Measurements from ENCODE around the gene UPK1A. TPM values are rescaled to one million over a fixed set of nuclear protein-coding genes. Genes with fewer than 3 reads are reported as not detected.

Gene UPK1A
- total and polyA plus RNA-seq, 9 of the 15 experiments (the other 6 are each of a cell fraction or from before 2014, with no cell fraction given) = 0.06 to 0.13 TPM; not detected in 7

- TF ChIP-seq, protein P1, sequence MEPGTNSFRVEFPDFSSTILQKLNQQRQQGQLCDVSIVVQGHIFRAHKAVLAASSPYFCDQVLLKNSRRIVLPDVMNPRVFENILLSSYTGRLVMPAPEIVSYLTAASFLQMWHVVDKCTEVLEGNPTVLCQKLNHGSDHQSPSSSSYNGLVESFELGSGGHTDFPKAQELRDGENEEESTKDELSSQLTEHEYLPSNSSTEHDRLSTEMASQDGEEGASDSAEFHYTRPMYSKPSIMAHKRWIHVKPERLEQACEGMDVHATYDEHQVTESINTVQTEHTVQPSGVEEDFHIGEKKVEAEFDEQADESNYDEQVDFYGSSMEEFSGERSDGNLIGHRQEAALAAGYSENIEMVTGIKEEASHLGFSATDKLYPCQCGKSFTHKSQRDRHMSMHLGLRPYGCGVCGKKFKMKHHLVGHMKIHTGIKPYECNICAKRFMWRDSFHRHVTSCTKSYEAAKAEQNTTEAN (CRISPR knock-in tag; IDR thresholded peaks at IDR 0.05) = no peak
- no peak for TF ChIP-seq CTBP1 (IDR thresholded peaks at IDR 0.05; ENCODE audit: borderline replicate concordance)
- peak; percentile 96 for TF ChIP-seq CREM (IDR thresholded peaks at IDR 0.05; ENCODE audit: low read depth)
- TF ChIP-seq ZNF436 (CRISPR knock-in tag; IDR thresholded peaks at IDR 0.05) = no peak
- TF ChIP-seq ZNF263 (CRISPR knock-in tag; IDR thresholded peaks at IDR 0.05; ENCODE audit: borderline replicate concordance) = no peak
- no peak for TF ChIP-seq ZNF197 (CRISPR knock-in tag; IDR thresholded peaks at IDR 0.05; ENCODE audit: low read depth)
- TF ChIP-seq SMARCC2 (IDR thresholded peaks at IDR 0.05; ENCODE audit: low read depth) = no peak
- TF ChIP-seq, protein P2, sequence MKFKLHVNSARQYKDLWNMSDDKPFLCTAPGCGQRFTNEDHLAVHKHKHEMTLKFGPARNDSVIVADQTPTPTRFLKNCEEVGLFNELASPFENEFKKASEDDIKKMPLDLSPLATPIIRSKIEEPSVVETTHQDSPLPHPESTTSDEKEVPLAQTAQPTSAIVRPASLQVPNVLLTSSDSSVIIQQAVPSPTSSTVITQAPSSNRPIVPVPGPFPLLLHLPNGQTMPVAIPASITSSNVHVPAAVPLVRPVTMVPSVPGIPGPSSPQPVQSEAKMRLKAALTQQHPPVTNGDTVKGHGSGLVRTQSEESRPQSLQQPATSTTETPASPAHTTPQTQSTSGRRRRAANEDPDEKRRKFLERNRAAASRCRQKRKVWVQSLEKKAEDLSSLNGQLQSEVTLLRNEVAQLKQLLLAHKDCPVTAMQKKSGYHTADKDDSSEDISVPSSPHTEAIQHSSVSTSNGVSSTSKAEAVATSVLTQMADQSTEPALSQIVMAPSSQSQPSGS (CRISPR knock-in tag; IDR thresholded peaks at IDR 0.05) = no peak
- no peak for TF ChIP-seq ZBTB33 (CRISPR knock-in tag; IDR thresholded peaks at IDR 0.05)
- no peak for TF ChIP-seq HDAC1 (IDR thresholded peaks at IDR 0.05)
- TF ChIP-seq CEBPB (tag; IDR thresholded peaks at IDR 0.05) = no peak
- no peak for TF ChIP-seq ZNF212 (CRISPR knock-in tag; IDR thresholded peaks at IDR 0.05)
- TF ChIP-seq ADNP (tag; IDR thresholded peaks at IDR 0.05) = no peak
- no peak for TF ChIP-seq MYC (IDR thresholded peaks at IDR 0.05; ENCODE audit: low read depth, low read length)
- TF ChIP-seq MYC (CRISPR knock-in tag; IDR thresholded peaks at IDR 0.05; ENCODE audit: borderline replicate concordance, low read depth) = no peak
- TF ChIP-seq GTF2E2 (tag; IDR thresholded peaks at IDR 0.05) = no peak
- no peak for TF ChIP-seq ZKSCAN3 (CRISPR knock-in tag; IDR thresholded peaks at IDR 0.05)
- TF ChIP-seq ZNF57 (CRISPR knock-in tag; IDR thresholded peaks at IDR 0.05) = no peak
- TF ChIP-seq PHB2 (IDR thresholded peaks at IDR 0.05; ENCODE audit: low read depth) = no peak
- no peak for TF ChIP-seq ZNF124 (CRISPR knock-in tag; IDR thresholded peaks at IDR 0.05)
- TF ChIP-seq JUN (IDR thresholded peaks at IDR 0.05; ENCODE audit: borderline replicate concordance, low read depth, low read length) = peak; percentile 13; the same call in 1 of the 2 replicates
- TF ChIP-seq JUN (CRISPR knock-in tag; IDR thresholded peaks at IDR 0.05; ENCODE audit: borderline replicate concordance) = no peak
- no peak for TF ChIP-seq ZNF764 (CRISPR knock-in tag; IDR thresholded peaks at IDR 0.05; ENCODE audit: low read depth)
- TF ChIP-seq ZNF639 (CRISPR knock-in tag; conservative IDR thresholded peaks at IDR 0.05 in 1 of 2, IDR thresholded peaks at IDR 0.05 in 1 of 2) = no peak
- TF ChIP-seq SNRNP70 (optimal IDR thresholded peaks at IDR 0.05; ENCODE audit: low read depth, low read length) = no peak
These were observed 24.7 kb upstream of the UPK1A start, which contains the start of gene ETV2 (continued) for GRCh38 chr19:35641515-35642151.

Data from K562 (cell line).